HuH-7.5 (cell line): ENCODE results near the gene LONP1.
"Not testable (repeated sequence)": the region's sequence is repeated elsewhere in the genome, so short reads cannot be mapped to it uniquely, and the experiment has no call there.

Experiments used
- DNase-seq: peaks from one replicate; pipeline ENCODE4 v3.0.0; 2011; ENCODE audit warnings: low spot score

LONP1 gene

DNA sequence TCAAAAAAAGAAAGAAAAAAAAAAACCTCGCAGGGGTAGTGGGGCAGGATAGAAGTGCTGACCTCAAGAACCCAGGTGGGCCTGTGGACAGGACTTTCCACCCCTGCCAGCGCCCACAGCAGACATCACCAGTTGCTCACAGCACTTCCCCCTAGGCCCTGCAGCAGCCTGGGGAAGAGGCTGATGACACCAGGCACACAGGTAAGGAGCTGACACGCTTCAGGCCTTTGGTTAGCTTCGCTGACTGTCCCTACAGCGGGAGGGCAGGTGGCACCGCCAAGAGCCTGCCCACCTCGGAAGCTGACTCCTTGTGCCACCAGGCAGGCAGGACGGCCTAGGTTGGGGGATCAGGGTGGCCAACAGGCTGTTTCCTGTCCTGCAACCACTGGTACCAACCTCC is 8.9 kb downstream of the LONP1 start:
- no peak for DNase-seq

DNA sequence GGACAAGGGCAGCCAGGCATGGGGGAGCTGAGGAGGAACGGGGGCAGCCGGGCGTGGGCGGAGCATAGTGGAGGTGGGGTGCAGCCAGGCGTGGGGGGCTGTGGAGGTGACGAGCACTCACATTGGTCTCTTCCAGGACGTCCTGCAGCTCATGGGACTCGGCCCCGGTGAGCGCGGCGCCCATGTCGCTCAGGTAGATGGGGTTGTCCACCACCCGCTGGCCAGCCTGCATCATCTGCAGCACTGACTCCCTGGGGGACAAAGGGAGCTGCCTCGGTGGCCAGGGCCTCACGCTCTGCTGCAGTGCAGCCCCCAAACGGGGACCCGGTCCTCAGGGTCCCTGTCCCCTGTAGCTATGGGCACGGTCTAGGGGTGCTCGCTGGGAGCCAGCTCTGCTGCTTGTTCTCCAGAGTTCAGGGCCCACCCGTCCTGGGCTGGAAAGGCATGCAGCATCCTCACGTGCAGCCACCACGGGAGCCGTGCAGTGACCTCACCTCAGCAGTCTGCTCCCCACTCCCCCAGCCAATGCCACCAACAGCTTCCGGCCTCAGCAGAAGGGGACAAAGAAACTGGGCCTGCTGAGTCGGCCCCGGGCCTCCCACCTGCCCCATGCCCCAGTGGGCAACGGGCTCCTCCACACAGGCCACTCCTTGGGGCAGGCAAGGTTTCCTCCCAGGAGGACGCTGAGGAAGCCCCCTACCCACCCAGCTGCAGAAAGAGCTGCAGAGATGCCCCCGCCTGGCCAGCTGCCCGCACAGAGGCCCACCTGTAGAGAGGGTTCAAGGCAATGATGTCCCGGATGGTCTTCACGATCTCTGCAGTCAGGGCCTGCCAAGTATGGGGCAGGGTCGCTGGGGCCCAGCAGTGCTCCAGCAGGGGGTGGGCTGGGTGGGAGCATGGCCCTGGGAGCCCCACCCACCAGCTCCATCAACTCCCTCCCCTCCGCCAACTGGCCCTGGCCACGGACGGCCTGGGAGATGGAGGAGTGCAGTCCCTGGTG is 12.1 kb downstream of the LONP1 start:
- DNase-seq: no peak

DNA sequence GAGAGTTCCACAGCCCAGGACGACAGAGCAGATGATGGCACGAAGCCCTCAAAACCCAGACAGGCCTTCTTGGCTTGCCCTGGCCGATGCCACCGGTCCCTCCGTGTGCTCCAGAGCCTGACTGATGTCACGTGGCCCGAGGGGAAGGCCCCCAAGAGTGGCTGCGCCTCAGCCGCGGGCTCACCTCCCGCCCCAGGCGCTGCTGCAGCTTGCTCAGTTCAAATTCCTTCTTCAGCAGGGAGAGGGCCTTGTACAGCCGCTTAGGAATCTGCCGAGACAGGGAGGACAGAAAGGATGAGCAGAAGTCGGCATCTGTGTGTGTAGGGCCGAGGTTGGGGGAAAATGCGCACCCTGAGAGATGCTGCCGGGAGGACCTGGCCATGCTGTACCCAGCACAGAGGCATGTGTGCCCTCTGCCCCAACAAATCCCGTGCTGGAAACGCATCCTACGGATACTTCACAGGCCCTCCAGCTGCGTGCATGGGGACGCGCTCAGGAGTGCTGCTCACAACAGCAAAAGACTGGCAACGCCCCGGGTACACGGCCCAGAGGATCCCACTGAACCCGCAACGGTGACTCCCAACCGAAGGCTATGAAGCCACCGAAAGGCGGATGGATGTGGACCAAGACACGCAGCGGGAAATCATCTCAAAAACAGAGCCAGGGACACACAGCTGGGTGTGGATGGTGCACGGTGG is 12.9 kb downstream of the LONP1 start:
- no peak for DNase-seq

DNA sequence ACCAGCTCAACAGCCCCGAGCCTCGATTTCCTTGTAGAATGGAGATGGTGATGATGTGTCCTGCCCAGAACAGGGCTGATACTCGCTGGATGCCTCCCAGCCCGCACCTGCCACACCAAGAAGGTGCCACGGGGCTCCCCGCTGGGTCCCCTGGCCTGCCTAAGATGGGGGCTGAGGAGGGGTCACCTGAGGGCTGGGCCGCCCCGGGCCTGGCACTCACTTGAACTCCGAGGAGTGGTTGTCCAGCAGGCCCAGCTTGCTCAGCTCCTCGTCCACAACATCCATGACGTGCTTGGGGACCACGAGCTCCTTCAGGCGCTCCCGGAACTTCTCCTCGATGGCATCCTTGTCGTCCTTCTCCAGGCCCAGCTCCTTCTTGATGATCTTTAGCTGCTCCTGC is 14.4 kb downstream of the LONP1 start:
- no peak for DNase-seq

DNA sequence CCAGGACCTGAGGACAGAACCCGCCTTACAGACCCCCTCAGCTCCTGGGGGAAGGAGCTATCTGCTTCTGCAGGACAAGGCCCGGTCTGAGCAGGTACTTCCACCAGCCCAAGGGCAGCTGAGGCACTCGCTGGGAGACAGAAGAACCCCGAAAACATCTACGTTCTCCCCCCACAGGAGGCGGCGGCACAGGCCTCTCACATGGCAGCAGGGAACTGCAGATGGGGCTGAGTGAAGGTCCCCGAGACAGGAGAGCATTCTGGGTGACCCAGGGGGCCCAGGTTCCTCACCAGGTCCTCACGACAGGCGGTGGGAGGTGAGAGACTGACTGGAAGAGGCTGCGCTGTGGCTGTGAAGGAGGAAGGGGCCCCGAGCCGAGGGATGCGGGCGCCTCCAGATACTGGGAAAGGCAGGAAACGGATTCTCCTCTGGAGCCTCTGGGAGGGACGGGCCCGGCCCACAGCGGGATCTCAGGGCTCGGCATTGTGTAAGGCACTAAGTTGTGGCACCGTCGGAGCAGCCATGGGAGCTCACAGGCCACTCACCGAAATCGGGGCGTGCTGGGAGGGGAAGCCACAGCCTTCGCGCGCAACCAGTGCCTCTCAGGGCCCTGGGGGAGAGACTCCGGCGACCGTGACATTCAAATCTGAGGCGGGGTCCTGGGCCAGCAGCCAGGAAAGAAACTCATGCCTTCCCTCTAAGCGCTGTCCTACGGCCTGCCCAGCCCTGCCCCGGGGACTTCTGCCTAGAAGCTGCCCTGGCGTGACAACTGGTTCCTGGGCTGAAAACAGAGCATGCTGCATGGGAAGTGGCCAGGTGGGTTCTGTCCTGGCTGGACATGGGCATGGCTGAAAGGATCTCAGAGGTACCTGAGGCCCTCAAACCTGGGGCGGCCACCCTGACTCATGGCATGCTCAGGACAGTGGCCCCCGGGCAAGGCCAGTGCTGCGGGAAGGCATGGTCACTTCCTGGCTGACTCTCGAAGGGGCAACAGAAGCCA is 15.8 kb downstream of the LONP1 start:
- DNase-seq: no peak

DNA sequence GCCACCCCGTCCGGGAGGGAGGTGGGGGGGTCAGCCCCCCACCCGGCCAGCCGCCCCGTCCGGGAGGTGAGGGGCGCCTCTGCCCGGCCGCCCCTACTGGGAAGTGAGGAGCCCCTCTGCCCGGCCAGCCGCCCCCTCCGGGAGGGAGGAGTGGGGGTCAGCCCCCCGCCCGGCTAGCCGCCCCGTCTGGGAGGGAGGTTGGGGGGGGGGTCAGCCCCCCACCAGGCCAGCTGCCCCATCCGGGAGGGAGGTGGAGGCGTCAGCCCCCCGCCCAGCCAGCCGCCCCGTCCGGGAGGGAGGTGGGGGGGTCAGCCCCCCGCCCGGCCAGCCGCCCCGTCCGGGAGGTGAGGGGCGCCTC is 17.9 kb downstream of the LONP1 start:
- not testable (repeated sequence) for DNase-seq

DNA sequence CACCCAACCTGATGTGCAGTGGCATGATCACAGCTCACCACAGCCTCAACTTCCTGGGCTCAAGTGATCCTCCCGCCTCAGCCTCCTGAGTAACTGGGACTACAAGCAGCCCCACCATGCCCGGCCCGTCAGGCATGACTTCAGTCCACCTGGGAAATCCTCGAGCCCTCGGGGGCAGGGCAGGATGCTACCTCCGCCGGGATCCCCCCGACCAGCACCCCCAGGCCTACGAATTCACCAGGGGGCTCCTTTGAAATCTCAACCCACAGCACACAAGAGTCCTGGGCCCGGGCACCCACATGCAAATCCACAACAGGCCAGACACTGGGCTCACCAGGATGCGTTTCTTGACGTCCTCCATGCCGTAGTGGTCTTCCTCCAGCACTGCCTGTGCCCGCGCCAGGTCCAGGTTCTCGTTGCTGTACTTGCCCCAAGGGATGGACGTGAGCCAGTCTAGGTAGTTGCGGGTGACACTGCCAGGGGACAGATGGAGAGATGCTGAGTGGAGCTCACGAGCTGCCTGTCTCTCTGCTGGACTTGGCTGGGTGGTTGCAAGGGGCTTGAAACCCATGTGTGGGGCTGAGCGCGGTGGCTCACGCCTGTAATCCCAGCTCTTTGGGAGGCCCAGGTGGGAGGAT is 19.4 kb downstream of the LONP1 start:
- DNase-seq: no peak

DNA sequence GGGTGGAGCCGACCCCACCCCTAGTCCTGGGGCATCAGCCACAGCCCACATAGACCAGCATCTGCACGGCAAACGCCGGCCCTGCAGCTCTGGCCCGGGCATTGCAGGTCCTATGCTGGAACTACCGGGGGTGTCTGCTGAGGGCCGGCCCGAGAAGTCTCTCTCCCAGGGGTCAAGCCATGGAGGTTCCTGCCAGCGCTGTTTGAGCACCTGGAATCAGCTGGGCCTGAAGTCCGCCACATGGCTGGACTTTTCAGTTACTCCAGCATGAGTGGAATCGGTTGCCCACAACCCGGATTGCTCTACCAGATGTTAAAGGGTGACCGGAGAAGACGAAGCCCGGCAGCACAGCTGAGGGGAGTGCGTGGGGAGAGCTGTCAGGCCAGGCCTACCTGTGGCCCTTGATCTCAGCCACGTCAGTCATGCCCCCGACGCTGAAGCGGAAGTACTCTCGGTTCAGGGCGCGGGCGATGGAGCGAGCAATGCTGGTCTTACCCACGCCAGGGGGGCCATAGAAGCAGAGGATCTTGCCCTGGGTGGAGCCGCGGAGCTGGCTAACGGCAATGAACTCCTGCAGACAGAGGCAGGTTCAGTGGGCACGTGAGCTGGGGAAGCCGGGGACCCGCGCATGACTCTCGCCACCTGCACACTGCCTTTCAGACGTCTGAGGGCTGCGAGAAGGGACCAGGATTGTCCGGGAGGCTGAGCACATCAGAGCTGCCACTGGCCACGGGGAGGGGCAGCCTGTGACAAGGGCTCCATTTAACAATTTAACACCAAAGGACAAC is 21.1 kb downstream of the LONP1 start:
- DNase-seq: no peak

DNA sequence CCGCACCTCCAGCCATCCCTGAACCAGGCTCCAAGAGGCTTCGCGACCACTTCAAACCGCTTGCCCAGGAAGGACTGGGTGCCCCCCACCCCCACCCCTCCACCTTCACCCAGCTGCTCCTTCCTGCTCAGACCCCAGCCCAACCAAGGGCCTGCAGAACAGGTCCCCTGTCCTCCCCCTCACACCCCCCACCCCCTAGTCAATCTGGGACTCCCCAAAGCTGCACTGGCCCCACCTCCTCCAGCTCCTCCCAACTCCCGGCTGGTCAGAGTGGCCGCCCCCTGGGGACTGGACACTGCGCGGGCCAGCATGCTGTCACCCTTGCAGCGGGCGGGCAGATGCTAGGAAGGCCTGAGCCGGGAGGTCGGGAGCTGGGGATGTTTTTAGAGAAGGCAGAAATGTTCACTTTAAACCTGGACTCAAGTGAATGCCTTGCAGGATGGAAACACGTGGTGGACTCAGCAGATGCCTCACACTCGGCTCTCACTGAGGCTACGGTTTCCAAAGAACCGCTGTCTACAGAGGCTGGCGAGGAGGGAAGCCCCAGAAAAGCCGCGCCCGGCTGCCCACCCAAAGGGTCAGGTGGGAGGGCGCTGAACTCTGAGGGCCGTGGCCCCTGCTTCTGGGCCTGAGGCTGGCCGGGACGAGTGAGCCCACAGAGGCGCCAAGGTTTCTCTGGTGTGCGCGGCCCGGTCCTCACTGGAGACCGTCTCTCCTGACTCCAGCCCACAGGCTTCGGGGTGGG is 21.9 kb downstream of the LONP1 start:
- no peak for DNase-seq

DNA sequence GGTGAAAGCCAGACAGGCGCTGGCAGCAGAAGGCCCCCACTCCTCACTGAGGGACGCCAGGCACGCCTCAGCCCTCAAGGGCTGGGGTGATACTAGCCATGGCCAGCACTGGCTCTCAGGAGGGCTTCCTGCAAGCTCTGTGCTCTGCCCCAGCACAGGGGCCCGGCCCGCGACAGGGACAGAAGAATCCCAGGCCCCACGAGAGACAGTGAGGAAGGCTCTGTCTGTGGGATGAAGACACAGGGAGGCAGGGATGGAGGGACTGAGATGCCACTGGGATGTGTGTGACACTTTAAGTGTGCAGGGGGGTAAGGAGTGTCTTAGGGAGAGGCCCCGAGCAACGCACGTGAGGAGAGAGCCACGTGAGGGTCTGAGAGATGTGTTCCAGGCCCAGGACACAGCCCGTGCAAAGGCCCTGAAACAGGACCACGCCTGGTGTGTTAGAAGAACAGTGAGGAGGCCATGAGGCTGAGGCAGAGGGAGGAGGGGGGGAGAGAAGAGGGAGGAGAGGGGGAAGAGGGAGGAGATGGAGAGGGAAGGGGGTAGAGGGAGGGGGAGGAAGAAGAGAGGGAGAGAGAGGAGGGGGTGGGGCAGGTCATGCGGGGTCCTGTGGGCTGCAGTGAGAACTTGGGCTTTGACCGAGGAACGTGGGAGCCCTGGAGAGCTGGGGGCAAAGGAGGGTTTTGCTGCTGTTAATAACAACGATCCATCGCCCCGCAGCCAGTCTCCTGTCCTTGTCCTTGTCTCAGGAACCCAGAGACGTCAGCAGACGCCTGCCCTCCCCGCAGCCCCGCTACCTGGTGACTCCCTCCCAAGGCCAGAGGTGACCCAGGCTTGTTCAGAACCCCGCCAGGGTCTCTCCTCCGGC is 22.7 kb downstream of the LONP1 start:
- no peak for DNase-seq

DNA sequence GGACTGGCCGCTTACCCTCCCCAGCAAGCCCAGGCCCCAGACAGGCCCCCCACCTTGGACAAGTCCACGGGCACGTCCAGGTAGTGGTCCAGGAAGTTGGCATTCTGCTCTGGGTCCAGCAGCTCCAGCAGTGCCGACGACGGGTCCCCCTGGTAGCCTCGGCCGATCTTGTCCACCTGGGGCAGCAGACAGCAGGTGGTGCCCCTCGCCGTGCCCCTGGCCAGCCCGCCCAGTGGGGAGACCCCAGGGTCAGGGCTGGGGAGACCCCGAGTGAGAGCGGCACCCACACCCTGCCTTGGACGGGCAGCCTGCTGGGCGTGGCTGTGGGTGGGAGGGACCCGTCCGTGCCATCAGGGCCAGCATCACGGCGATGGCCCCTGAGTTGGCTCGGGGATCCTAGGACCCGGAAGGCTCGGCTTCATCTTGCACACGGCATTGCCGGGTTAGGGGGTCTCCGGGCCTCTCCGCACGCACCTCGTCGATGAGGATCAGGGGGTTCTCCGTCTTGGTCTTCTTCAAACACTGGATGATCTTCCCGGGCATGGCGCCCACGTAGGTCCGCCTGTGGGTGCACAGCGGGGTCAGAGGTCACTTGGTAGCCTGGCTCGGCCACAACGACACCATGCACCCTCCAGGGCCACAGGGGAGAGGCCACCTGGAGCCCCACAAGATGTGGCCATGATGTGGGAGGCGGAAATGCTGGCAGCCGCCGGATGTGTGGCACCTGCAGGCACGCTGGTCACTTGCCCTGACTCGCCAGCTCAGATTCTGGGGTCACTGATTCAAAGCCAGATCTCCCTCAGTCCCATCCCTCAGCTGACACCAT is 23.5 kb downstream of the LONP1 start:
- DNase-seq: no peak

DNA sequence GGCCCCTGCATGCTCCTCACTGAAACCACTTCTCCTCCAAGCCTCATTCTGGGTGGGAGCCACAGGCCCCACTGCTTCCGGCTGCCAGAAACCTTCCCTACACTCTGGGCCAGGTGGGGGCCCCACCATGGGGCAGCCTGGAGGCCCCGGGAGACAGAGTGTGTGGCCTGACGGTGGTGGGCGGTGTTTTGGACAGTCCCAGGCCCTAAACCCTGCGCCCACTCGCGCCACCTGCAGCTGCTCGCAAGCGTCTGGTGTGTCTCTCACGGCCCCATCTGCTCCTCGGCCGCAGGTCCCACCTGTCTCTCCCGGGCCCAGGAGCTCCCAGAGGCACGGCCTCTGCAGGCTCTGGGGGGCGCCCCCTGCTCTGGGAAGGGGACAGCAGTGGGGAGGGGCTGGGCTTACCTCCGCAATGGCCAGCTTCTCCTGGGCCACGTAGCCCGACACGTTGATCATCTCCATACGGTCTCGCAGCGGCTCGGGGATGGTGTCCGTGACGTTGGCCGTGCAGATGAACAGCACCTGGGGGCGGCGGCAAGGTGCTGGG is 24.2 kb downstream of the LONP1 start:
- no peak for DNase-seq

DNA sequence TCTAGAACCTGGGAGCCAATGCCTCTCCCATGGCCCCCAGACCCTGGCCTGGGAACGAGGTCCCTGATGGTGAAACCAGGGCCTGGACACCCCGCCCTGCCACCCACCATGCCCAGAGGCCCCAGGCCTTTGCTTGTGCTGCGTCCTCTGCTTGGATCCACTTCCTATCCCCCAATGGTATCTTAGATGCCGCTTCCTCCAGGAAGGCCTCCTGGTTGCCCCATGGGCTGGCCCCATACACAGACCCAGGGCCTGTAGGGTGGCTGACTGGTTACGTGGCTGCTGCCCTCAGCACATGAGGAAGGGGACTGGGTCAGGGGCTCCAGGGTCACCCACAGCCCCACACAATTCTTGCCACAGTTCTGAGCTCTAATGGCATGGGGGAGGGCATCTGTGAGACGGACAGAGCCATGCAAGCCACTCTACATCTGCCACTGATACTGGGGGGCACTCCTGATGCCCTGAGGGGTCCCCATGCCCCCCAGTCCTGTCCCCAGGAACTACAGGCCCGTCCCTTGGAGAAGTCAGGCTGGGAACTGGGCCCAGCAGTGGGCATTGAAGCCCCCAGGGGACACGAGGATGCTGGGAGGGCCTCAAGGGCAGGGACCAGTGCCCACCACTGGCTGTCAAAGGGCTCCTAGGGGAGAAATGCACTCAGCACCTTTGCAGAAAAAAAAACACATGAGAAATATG is 24.8 kb downstream of the LONP1 start:
- no peak for DNase-seq

DNA sequence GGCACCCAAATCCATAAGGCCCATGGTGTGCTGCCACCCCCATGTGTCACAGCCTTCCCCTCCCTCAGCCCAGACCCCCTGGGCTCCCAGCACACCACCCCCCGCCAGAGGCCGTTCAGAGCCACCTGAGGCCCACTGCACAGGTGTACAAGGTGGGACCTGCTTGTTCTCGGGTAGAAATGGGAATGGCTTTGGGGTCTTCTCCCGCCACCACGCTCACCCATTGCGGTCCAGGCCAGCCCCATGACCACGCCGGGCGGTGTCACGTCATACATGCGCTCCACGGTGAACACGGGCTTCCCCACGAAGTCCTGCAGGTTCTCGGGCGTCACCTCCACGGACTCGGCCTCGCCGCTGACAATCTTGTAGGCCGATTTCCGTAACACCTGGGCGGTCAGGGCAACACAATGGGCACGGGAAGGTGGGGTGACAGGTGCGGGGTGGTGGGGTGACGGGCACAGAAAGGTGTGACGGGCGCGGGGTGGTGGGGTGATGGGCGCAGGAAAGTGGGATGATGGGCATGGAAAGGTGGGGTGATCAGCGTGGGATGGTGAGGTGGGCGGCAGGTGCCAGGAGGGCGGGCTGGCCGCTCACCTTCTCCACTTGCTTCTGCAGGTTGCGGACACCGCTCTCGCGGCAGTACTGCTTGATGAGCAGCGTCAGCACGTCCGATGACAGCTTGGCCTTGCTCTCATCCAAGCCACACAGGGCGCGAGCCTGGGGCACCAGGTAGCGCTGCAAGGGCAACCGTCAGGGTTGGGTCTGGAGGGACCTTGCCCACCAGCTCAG is 25.6 kb downstream of the LONP1 start:
- DNase-seq: no peak

DNA sequence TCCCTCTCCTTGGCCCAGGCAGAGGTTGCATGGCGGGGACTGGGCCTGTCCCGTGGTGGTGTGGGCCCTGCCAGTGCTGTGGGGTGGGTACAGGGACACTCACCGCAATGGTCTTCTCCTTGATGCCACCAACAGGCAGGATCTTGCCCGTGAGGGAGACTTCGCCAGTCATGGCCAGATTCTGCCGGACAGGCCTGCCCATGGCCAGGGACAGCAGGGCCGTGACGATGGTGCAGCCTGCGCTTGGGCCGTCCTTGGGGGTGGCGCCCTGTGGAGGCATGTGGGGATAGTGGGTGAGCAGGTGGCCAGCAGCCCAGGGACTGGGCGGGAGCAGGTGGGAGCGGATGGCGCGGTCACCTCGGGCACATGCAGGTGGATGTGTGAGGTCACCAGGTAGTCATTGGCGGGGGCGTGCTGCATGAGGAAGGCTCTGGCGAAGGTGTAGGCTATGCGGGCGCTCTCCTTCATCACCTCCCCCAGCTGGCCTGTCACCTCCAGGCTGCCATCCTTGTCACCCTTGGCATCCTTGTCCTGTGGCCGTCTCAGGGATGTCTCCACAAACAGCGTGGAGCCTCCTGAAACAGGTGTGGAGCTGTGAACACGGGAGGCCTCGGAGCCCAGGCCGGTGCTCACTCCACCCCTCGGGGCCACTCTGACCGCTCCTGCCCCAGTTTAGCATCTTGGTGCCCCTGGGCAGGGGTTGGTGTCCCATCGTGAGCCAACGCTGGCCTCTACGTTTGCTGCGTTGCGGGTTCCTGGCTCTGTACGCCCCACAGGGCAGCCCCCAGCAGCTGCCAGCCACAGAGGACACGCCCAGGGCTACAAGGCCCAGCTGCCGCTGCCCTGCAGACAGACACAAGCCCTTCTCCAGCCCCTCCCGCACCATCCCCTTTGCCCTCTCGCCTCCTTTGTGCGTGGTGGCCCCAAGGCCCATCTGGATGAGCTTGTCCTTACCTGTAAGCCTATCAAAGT is 26.5 kb downstream of the LONP1 start:
- DNase-seq: no peak
